K562 (cell line): ENCODE measurements around the gene GRHPR. TPM values are rescaled to one million over a fixed set of nuclear protein-coding genes. Genes with fewer than 3 reads are reported as not detected.

Source experiments
- ATAC-seq: fragments of 200-7000 bp; cut with Tn5 transposase; 3 replicates; pipeline ENCODE4 v1.9.1; 2020; ENCODE audit warnings: moderate library complexity
- BruUV-seq: library from RNA; stranded (reverse); fragments of 400-500 nt; replicated peaks from 2 replicates; lab custom pipeline; 2021; lab: Mats Ljungman, UMichigan
- CTCF ChIA-PET: fragments of 300-600 bp; formaldehyde crosslinking; extraction: SDS; loops from one replicate; lab custom pipeline; 2021; ENCODE audit warnings: low intra/inter-chr PET ratio; lab: Yijun Ruan, JAX
- POLR2A ChIA-PET: fragments of 300-600, 350-650 bp; sonication (Branson Sonifier 250); formaldehyde crosslinking; extraction: SDS; loops from one replicate; lab custom pipeline; 2021; ENCODE audit warnings: antibody characterized with exemption, inconsistent platforms; lab: Yijun Ruan, JAX
- DNase-seq, 4 experiments: peaks; one replicate each; pipeline versions ENCODE4 v3.0.0 to v3.0.0-alpha.2; 2011 to 2018; ENCODE audit warnings: low spot score in 3 of 4, mixed read lengths in 3 of 4; ENCODE audit errors: extremely low read depth in 1 of 4
- FAIRE-seq: peaks from 2 replicates; lab custom pipeline; 2011; peaks lifted over from hg19 to GRCh38; lab: Jason Lieb, UNC
- H2AFZ ChIP-seq: 2 replicates; pipeline ENCODE4 v1.6.0; 2011; ENCODE audit warnings: low read depth, low read length, control low read depth, inconsistent platforms
- H3K27ac ChIP-seq: fragments of 200-600 bp; 3 replicates; pipeline ENCODE4 v1.8.0; 2011; ENCODE audit warnings: low read depth, mild to moderate bottlenecking, control low read depth, inconsistent platforms, low read length, moderate library complexity, mixed read lengths; ENCODE audit errors: extremely low read depth
- H3K27me3 ChIP-seq, 2 experiments: fragments of 300-600 bp in 1 of 2; 2 replicates in 1 of 2; 3 replicates in 1 of 2; pipeline versions ENCODE4 v1.6.0 to v1.8.0; 2011; ENCODE audit warnings: inconsistent platforms in 2 of 2, low read length in 2 of 2, mild to moderate bottlenecking in 1 of 2, mixed read lengths in 1 of 2, moderate library complexity in 1 of 2; ENCODE audit not compliant: control insufficient read depth in 2 of 2, insufficient read depth in 2 of 2
- H3K36me3 ChIP-seq: fragments of 300-600 bp; 3 replicates; pipeline ENCODE4 v1.8.0; 2011; ENCODE audit warnings: mild to moderate bottlenecking, low read length, inconsistent platforms; ENCODE audit not compliant: control insufficient read depth, insufficient read depth
- H3K4me1 ChIP-seq, 2 experiments: fragments of 200-600 bp in 1 of 2; replicated peaks in 1 of 2; 2 replicates in 1 of 2; 3 replicates in 1 of 2; pipeline versions ENCODE4 v1.5.1 to v1.8.0; 2011; ENCODE audit warnings: inconsistent platforms in 2 of 2, low read length in 2 of 2, mild to moderate bottlenecking in 1 of 2, mixed read lengths in 1 of 2, moderate library complexity in 1 of 2; ENCODE audit not compliant: control insufficient read depth in 2 of 2, insufficient read depth in 2 of 2
- H3K4me2 ChIP-seq: 2 replicates; pipeline ENCODE4 v1.6.1; 2011; ENCODE audit warnings: low read length, control low read depth, inconsistent platforms, mixed read lengths; ENCODE audit not compliant: insufficient read depth
- H3K4me3 ChIP-seq: fragments of 200-600 bp; sonication (generic), shearing (Covaris generic); 2 replicates; pipeline ENCODE4 v1.5.1; 2016; ENCODE audit warnings: control low read depth, inconsistent platforms
- H3K79me2 ChIP-seq: fragments of 200-600 bp; 3 replicates; pipeline ENCODE4 v1.8.0; 2011; ENCODE audit warnings: low read length, inconsistent platforms; ENCODE audit not compliant: control insufficient read depth, insufficient read depth
- H3K9ac ChIP-seq, 2 experiments: 2 replicates each; pipeline versions ENCODE4 v1.6.0 to v1.6.1; 2011; ENCODE audit warnings: low read depth in 2 of 2, low read length in 2 of 2, control low read depth in 1 of 2, inconsistent platforms in 1 of 2, mild to moderate bottlenecking in 1 of 2, mixed read lengths in 1 of 2; ENCODE audit not compliant: insufficient read depth in 1 of 2
- H3K9me1 ChIP-seq: one replicate; pipeline ENCODE4 v1.6.0; 2011; ENCODE audit warnings: inconsistent platforms, mild to moderate bottlenecking, low read length, moderate library complexity; ENCODE audit not compliant: control insufficient read depth, insufficient read depth
- H3K9me3 ChIP-seq: replicated peaks from 2 replicates; pipeline ENCODE4 v1.5.1; 2011; ENCODE audit warnings: low read depth, low read length, inconsistent platforms; ENCODE audit not compliant: control insufficient read depth, insufficient read depth
- H4K20me1 ChIP-seq: replicated peaks from 2 replicates; pipeline ENCODE4 v1.6.1; 2011; ENCODE audit warnings: low read length, inconsistent platforms, mixed read lengths; ENCODE audit not compliant: control insufficient read depth, insufficient read depth
- ARID4B ChIP-seq: sonication (generic); formaldehyde crosslinking; IDR thresholded peaks from 2 replicates; pipeline ENCODE4 v1.8.0; 2022; ENCODE audit warnings: mild to moderate bottlenecking, missing genetic modification reagents
- CCAR2 ChIP-seq: fragments of 200-400 bp; formaldehyde crosslinking; IDR thresholded peaks from 2 replicates; pipeline ENCODE4 v1.6.1; 2017; ENCODE audit warnings: mild to moderate bottlenecking, low read depth, low read length
- GTF3C2 ChIP-seq: IDR thresholded peaks from 3 replicates; pipeline ENCODE4 v1.6.1; 2011; ENCODE audit warnings: borderline replicate concordance, mild to moderate bottlenecking, moderate library complexity; ENCODE audit not compliant: insufficient read length; ENCODE audit errors: extremely low read depth
- KAT7 ChIP-seq: sonication (generic); formaldehyde crosslinking; IDR thresholded peaks from 2 replicates; pipeline ENCODE4 v1.8.0; 2022; ENCODE audit warnings: missing genetic modification reagents, mild to moderate bottlenecking, borderline replicate concordance
- NBN ChIP-seq: fragments of 450-650 bp; IDR thresholded peaks from 2 replicates; pipeline ENCODE4 v1.6.1; 2016; ENCODE audit warnings: low read depth, mild to moderate bottlenecking
- RBFOX2 ChIP-seq: fragments of 200-400 bp; formaldehyde crosslinking; IDR thresholded peaks from 2 replicates; pipeline ENCODE4 v1.6.1; 2017; ENCODE audit warnings: low read depth, mild to moderate bottlenecking, low read length, moderate library complexity
- RBM22 ChIP-seq: fragments of 200-400 bp; formaldehyde crosslinking; IDR thresholded peaks from 2 replicates; pipeline ENCODE4 v1.6.1; 2018; ENCODE audit warnings: low read length, low read depth; ENCODE audit not compliant: poor library complexity, severe bottlenecking
- SPI1 ChIP-seq: IDR thresholded peaks from 2 replicates; pipeline ENCODE4 v1.6.1; 2011; ENCODE audit warnings: low read depth, low read length, control low read depth, borderline replicate concordance
- SUPT5H ChIP-seq: fragments of 450-650 bp; IDR thresholded peaks from 2 replicates; pipeline ENCODE4 v1.6.1; 2016
- TEAD1 ChIP-seq, 2 experiments: fragments of 450-650 bp in 1 of 2; sonication (generic) in 1 of 2; formaldehyde crosslinking; IDR thresholded peaks; 2 replicates each; pipeline versions ENCODE4 v1.4.0 to v1.8.0; 2020 to 2022; ENCODE audit warnings: mild to moderate bottlenecking in 2 of 2, missing genetic modification reagents in 1 of 2
- THRA ChIP-seq: fragments of 450-650 bp; IDR thresholded peaks from 2 replicates; pipeline ENCODE4 v1.6.1; 2017; ENCODE audit warnings: mild to moderate bottlenecking, moderate library complexity
- WGBS: fragments of 100-300 bp; shearing (Covaris generic); methylation state at CpG from one replicate; pipeline ENCODE4 v1.1.6; 2016; ENCODE audit warnings: low coverage, mixed read lengths; ENCODE audit not compliant: insufficient coverage; ENCODE audit errors: missing lambda C conversion rate; 5-methylcytosine and 5-hydroxymethylcytosine counted together
- in situ Hi-C: fragments of 300-500 bp; cut with MboI; formaldehyde crosslinking; loops from 4 replicates; pipeline ENCODE4 v1.15.0; 2018; ENCODE audit warnings: inconsistent platforms, mixed read lengths
- intact Hi-C: fragments of 100-400 bp; cut with micrococcal nuclease; formaldehyde crosslinking; loops from 2 replicates; pipeline ENCODE4 v1.14.2; 2022
- polyA plus RNA-seq, 8 experiments: library from polyadenylated mRNA; depleted of rRNA in 4 of 8; stranded (reverse) in 5 of 8; unstranded in 3 of 8; fragments of >200 nt; fragmentation: Nextera tagmentation in 2 of 8; fragmentation: Illumina TruSeq in 1 of 8; extraction: Ambion mirVana in 2 of 8; extraction: Trizol in 1 of 8; gene quantifications; 2 replicates each; pipeline versions ENCODE4 v1.2.1 to v1.2.3, GENCODE V29; 2011 to 2014; ENCODE audit warnings: inconsistent platforms in 1 of 8, missing spikeins in 1 of 8
- total RNA-seq, 7 experiments: library from RNA; depleted of rRNA in 6 of 7; stranded (reverse); fragments of >200 nt in 6 of 7; fragmentation: Illumina TruSeq in 2 of 7; extraction: Trizol in 2 of 7; gene quantifications; 2 replicates each; pipeline versions ENCODE4 v1.2.1 to v1.2.3, GENCODE V29; 2011 to 2021; ENCODE audit warnings: low replicate concordance in 1 of 7

The GRHPR gene
- total and polyA plus RNA-seq, 9 of the 15 experiments (the other 6 are each of a cell fraction or from before 2014, with no cell fraction given) = 38.9 to 144 (median 120) TPM

GRCh38 chr9:37464426-37465248, 42.1 kb downstream of the GRHPR start:
- FAIRE-seq = no peak
- Histone ChIP-seq H4K20me1 (no peaks in the 10 kb centered on the region), H3K9ac (peak overlapping the region; percentile 89 to 99), H3K27ac (peak overlapping the region; percentile 95), H3K9me1 (no peaks in the 10 kb centered on the region), H3K9me3 (no peaks in the 10 kb centered on the region), H3K36me3 (peaks cover 10% of the 10 kb centered on the region; the same call in 1 of the 3 replicates), H3K27me3 (no peaks in the 10 kb centered on the region), H3K4me3 (peak overlapping the region; percentile 65), H3K79me2 (peaks cover 52% of the 10 kb centered on the region), H3K4me1 (peaks cover 16 to 28% of the 10 kb centered on the region in 2 experiments), H3K4me2 (peak overlapping the region; percentile 91), H2AFZ (peak overlapping the region; percentile 93)
- ChIA-PET CTCF (interaction anchor here (0.6 kb wide), 1 partner anchor 9 kb away, joined by 6 read pairs; no protein-coding TSS in a partner anchor), POLR2A (interaction anchor here (0.5 to 6.0 kb wide), 10 partner anchors 12 to 733 kb away, joined by 3 to 65 read pairs (median 3); no protein-coding TSS in a partner anchor)
- under 1% methylated on average over 40 of the region's 47 CpGs for WGBS
- peak in 2 of 4 experiments; percentile 67 to 75 for DNase-seq
- BruUV-seq = TSS peak; percentile 52
- in situ Hi-C loops = no loop called here
- intact Hi-C loops = loop anchor here (1.0 kb wide), 1 partner anchor 126 kb away; no protein-coding TSS in a partner anchor
- peak; percentile 62 for ATAC-seq
- TF ChIP-seq RBM22 = no peak
- TF ChIP-seq ARID4B (CRISPR knock-in tag) = peak; percentile 96
- TF ChIP-seq CCAR2 = no peak
- no peak for TF ChIP-seq GTF3C2
- TF ChIP-seq THRA = no peak
- TF ChIP-seq RBFOX2 = peak; percentile 83
- no peak for TF ChIP-seq NBN
- peak; percentile 91; the same call in 1 of the 2 replicates for TF ChIP-seq KAT7 (CRISPR knock-in tag)
- peak in 1 of 2 experiments; percentile 82; a peak in 2 of 4 replicates for TF ChIP-seq TEAD1 (CRISPR knock-in tag; IDR thresholded peaks at IDR 0.05)
- TF ChIP-seq SUPT5H = peak; percentile 77
- no peak for TF ChIP-seq SPI1
